A549 (cell line): ENCODE results near the gene TRAPPC4.

Experiments used
- CHD2 ChIP-seq: fragments of 150-350 bp; IDR thresholded peaks from 2 replicates; pipeline ENCODE4 v1.6.1; 2014; ENCODE audit warnings: low read length; ENCODE audit not compliant: partially characterized antibody
- CHD4 ChIP-seq: fragments of 200-600 bp; sonication (generic); IDR thresholded peaks from 2 replicates; pipeline ENCODE4 v1.6.1; 2016; ENCODE audit warnings: antibody characterized with exemption, mild to moderate bottlenecking, borderline replicate concordance
- EP300 ChIP-seq, 2 experiments: fragments of >200 bp; sonication (Bioruptor Twin); formaldehyde crosslinking; IDR thresholded peaks; 2 replicates in 1 of 2; 3 replicates in 1 of 2; pipeline ENCODE4 v1.6.1; 2016 to 2017
- ESRRA ChIP-seq: fragments of 150-350 bp; IDR thresholded peaks from 2 replicates; pipeline ENCODE4 v1.6.1; 2014; ENCODE audit warnings: mild to moderate bottlenecking, low read length, borderline replicate concordance
- POLR2A ChIP-seq: IDR thresholded peaks from 2 replicates; pipeline ENCODE4 v1.6.1; 2012; ENCODE audit warnings: mild to moderate bottlenecking, low read length
- POLR2AphosphoS2 ChIP-seq: conservative IDR thresholded peaks from 2 replicates; pipeline ENCODE4 v1.6.1; 2012; ENCODE audit warnings: low read length, improper control_type of control experiment, inconsistent platforms
- RAD21 ChIP-seq, 2 experiments: fragments of >200 bp in 1 of 2; sonication (Bioruptor Twin) in 1 of 2; formaldehyde crosslinking in 1 of 2; IDR thresholded peaks in 1 of 2; conservative IDR thresholded peaks in 1 of 2; 2 replicates in 1 of 2; 3 replicates in 1 of 2; pipeline ENCODE4 v1.6.1; 2012 to 2018; ENCODE audit warnings: inconsistent platforms in 1 of 2
- RCOR1 ChIP-seq: fragments of 150-350 bp; IDR thresholded peaks from 2 replicates; pipeline ENCODE4 v1.6.1; 2014; ENCODE audit warnings: antibody characterized with exemption, low read length, low read depth
- SMC3 ChIP-seq: fragments of >200 bp; sonication (Bioruptor Twin); formaldehyde crosslinking; IDR thresholded peaks from 3 replicates; pipeline ENCODE4 v1.6.1; 2018; ENCODE audit warnings: inconsistent platforms
- SREBF2 ChIP-seq: fragments of 450-650 bp; IDR thresholded peaks from 2 replicates; pipeline ENCODE4 v1.6.1; 2014; ENCODE audit warnings: mild to moderate bottlenecking, moderate library complexity
- TF ChIP-seq, protein P1 (sequence below): fragments of >200 bp; sonication (Bioruptor Twin); formaldehyde crosslinking; IDR thresholded peaks from 3 replicates; pipeline ENCODE4 v1.5.1; 2016
- TF ChIP-seq, protein P2 (sequence below): fragments of 200-600 bp; sonication (generic); IDR thresholded peaks from 2 replicates; pipeline ENCODE4 v1.6.1; 2016; ENCODE audit warnings: antibody characterized with exemption, mild to moderate bottlenecking, moderate library complexity
- TF ChIP-seq, protein P3 (sequence below): fragments of 250-450 bp; sonication (Bioruptor Pico); IDR thresholded peaks from 2 replicates; pipeline ENCODE4 v1.5.0; 2021; ENCODE audit warnings: mild to moderate bottlenecking, moderate library complexity, borderline replicate concordance

DNA sequence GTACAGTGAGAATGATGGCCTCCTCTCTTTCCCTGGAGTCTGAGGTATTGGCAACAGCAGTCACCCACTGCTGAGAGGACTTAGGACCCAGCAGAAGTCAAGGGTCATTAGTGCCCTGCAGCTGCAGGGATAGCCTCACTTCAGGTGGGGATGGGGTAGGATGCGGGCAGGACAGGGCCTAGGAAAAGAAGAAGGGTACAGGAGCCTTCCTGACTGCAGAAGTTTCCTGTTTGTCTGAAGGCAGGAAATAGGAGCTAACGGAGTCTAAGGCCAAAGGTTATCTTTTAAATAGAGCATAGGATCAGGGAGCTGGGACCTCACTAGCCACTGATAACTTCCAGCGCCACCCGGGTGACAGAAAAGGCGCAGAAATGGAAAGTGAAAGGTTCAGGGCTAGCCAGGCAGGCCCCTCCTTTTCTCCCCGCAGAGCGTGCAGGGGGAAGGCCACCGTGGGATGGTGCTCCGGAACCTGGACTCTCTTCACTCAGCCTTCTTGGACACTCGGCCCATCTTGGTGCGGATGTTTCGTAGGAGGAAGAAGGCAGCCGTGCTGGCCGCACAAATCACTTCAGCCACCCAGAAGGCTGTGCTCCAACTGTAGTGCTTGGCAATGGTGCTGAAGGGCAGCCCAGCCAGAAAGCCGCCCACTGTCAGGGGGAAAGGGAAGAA lies 6.0 kb downstream of the TRAPPC4 start:
- TF ChIP-seq, protein P1, sequence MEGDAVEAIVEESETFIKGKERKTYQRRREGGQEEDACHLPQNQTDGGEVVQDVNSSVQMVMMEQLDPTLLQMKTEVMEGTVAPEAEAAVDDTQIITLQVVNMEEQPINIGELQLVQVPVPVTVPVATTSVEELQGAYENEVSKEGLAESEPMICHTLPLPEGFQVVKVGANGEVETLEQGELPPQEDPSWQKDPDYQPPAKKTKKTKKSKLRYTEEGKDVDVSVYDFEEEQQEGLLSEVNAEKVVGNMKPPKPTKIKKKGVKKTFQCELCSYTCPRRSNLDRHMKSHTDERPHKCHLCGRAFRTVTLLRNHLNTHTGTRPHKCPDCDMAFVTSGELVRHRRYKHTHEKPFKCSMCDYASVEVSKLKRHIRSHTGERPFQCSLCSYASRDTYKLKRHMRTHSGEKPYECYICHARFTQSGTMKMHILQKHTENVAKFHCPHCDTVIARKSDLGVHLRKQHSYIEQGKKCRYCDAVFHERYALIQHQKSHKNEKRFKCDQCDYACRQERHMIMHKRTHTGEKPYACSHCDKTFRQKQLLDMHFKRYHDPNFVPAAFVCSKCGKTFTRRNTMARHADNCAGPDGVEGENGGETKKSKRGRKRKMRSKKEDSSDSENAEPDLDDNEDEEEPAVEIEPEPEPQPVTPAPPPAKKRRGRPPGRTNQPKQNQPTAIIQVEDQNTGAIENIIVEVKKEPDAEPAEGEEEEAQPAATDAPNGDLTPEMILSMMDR = no peak
- no peak for TF ChIP-seq CHD4
- no peak for TF ChIP-seq EP300 (IDR thresholded peaks at IDR 0.05)
- no peak for TF ChIP-seq POLR2A
- no peak for TF ChIP-seq SREBF2
- no peak for TF ChIP-seq RCOR1
- no peak for TF ChIP-seq SMC3
- TF ChIP-seq, protein P2, sequence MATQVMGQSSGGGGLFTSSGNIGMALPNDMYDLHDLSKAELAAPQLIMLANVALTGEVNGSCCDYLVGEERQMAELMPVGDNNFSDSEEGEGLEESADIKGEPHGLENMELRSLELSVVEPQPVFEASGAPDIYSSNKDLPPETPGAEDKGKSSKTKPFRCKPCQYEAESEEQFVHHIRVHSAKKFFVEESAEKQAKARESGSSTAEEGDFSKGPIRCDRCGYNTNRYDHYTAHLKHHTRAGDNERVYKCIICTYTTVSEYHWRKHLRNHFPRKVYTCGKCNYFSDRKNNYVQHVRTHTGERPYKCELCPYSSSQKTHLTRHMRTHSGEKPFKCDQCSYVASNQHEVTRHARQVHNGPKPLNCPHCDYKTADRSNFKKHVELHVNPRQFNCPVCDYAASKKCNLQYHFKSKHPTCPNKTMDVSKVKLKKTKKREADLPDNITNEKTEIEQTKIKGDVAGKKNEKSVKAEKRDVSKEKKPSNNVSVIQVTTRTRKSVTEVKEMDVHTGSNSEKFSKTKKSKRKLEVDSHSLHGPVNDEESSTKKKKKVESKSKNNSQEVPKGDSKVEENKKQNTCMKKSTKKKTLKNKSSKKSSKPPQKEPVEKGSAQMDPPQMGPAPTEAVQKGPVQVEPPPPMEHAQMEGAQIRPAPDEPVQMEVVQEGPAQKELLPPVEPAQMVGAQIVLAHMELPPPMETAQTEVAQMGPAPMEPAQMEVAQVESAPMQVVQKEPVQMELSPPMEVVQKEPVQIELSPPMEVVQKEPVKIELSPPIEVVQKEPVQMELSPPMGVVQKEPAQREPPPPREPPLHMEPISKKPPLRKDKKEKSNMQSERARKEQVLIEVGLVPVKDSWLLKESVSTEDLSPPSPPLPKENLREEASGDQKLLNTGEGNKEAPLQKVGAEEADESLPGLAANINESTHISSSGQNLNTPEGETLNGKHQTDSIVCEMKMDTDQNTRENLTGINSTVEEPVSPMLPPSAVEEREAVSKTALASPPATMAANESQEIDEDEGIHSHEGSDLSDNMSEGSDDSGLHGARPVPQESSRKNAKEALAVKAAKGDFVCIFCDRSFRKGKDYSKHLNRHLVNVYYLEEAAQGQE = no peak
- no peak for TF ChIP-seq POLR2AphosphoS2
- TF ChIP-seq CHD2 = no peak
- no peak for TF ChIP-seq ESRRA
- TF ChIP-seq, protein P3, sequence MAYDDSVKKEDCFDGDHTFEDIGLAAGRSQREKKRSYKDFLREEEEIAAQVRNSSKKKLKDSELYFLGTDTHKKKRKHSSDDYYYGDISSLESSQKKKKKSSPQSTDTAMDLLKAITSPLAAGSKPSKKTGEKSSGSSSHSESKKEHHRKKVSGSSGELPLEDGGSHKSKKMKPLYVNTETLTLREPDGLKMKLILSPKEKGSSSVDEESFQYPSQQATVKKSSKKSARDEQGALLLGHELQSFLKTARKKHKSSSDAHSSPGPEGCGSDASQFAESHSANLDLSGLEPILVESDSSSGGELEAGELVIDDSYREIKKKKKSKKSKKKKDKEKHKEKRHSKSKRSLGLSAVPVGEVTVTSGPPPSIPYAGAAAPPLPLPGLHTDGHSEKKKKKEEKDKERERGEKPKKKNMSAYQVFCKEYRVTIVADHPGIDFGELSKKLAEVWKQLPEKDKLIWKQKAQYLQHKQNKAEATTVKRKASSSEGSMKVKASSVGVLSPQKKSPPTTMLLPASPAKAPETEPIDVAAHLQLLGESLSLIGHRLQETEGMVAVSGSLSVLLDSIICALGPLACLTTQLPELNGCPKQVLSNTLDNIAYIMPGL (CRISPR knock-in tag) = no peak
- no peak for TF ChIP-seq RAD21 (conservative IDR thresholded peaks at IDR 0.05 in 1 of 2, IDR thresholded peaks at IDR 0.05 in 1 of 2)
